ENCODE results near the gene NATD1. TPM values are rescaled to one million over a fixed set of nuclear protein-coding genes. Genes with fewer than 3 reads are reported as not detected.

The NATD1 gene
- total and polyA plus RNA-seq, 2 of the 8 experiments (the other 6 are each of a cell fraction or from before 2014, with no cell fraction given): 5.4 to 8.4 TPM

- TF ChIP-seq ATF3 (IDR thresholded peaks at IDR 0.05; ENCODE audit: insufficient read depth, low read depth, low read length): no peak
These were observed 43.9 kb upstream of the NATD1 start (continued) for GRCh38 chr17:21297026-21297520.
